ENCODE results near the gene STT3B. TPM values are rescaled to one million over a fixed set of nuclear protein-coding genes. Genes with fewer than 3 reads are reported as not detected.

Gene STT3B
- total RNA-seq, 1 experiment from 2014 or later, result 149 TPM

DNA sequence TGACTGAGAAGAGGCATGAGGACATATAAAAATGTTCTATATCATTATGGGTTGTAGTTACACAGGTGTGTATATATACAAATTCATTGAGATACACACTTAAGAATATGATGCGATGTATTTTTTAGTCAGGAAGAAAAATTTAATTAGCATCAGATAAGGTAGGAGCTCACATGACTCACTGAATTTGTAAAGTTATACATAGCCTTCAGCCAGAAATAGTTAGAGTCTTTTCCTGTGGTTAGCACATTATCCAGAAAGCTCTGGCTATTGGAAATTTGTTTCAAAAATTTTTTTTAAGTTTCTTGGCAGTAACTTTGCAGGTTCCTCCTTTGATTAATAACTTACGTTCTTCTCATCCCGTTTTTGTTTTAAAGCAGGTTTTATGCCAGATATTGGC lies 88.6 kb downstream of the STT3B start:
- BruUV-seq (replicated peaks), result no TSS peak
- peaks cover 51% of the 10 kb centered on the region for H3K36me3 ChIP-seq (ENCODE audit: low read depth, low read length)
- H3K9me2 ChIP-seq (replicated peaks; ENCODE audit: low read length), result no peaks in the 10 kb centered on the region
- H3K79me2 ChIP-seq (ENCODE audit: low read length), result no peaks in the 10 kb centered on the region
- no peaks in the 10 kb centered on the region for H4K20me1 ChIP-seq (ENCODE audit: low read length)
- no peaks in the 10 kb centered on the region for H3K4me1 ChIP-seq (ENCODE audit: insufficient read depth, low read length)
- H3K9me3 ChIP-seq (ENCODE audit: low read length), result no peaks in the 10 kb centered on the region
- DNase-seq, result peak; percentile 10
- ChIA-PET POLR2A (ENCODE audit: unreplicated experiment) (no interaction called here), CTCF (no interaction called here)
- no peak overlapping the region for H3K9ac ChIP-seq (ENCODE audit: low read length)
- TF ChIP-seq, protein P1, sequence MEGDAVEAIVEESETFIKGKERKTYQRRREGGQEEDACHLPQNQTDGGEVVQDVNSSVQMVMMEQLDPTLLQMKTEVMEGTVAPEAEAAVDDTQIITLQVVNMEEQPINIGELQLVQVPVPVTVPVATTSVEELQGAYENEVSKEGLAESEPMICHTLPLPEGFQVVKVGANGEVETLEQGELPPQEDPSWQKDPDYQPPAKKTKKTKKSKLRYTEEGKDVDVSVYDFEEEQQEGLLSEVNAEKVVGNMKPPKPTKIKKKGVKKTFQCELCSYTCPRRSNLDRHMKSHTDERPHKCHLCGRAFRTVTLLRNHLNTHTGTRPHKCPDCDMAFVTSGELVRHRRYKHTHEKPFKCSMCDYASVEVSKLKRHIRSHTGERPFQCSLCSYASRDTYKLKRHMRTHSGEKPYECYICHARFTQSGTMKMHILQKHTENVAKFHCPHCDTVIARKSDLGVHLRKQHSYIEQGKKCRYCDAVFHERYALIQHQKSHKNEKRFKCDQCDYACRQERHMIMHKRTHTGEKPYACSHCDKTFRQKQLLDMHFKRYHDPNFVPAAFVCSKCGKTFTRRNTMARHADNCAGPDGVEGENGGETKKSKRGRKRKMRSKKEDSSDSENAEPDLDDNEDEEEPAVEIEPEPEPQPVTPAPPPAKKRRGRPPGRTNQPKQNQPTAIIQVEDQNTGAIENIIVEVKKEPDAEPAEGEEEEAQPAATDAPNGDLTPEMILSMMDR (conservative IDR thresholded peaks at IDR 0.05; ENCODE audit: low read depth, low read length), result no peak
- TF ChIP-seq EZH2phosphoT487 (IDR thresholded peaks at IDR 0.05; ENCODE audit: borderline replicate concordance, low read length) (no peak), EZH2 (IDR thresholded peaks at IDR 0.05; ENCODE audit: low read length, unreplicated experiment) (no peak)
- H2AFZ ChIP-seq (ENCODE audit: low read length), result no peak overlapping the region
- H3F3A ChIP-seq (ENCODE audit: low read length, unreplicated experiment), result peaks cover 4% of the 10 kb centered on the region
- peak; percentile 79 for ATAC-seq
- intact Hi-C loops (cut with micrococcal nuclease), result loop anchor here (2.0 kb wide), 1 partner anchor 13 kb away; no protein-coding TSS in a partner anchor
- H3K27me3 ChIP-seq (ENCODE audit: low read length), result no peaks in the 10 kb centered on the region
- H3K4me2 ChIP-seq (ENCODE audit: low read length), result no peak overlapping the region
- no peak overlapping the region for H3K4me3 ChIP-seq (ENCODE audit: low read length)
- no peak overlapping the region for H3K27ac ChIP-seq (ENCODE audit: low read length)

DNA sequence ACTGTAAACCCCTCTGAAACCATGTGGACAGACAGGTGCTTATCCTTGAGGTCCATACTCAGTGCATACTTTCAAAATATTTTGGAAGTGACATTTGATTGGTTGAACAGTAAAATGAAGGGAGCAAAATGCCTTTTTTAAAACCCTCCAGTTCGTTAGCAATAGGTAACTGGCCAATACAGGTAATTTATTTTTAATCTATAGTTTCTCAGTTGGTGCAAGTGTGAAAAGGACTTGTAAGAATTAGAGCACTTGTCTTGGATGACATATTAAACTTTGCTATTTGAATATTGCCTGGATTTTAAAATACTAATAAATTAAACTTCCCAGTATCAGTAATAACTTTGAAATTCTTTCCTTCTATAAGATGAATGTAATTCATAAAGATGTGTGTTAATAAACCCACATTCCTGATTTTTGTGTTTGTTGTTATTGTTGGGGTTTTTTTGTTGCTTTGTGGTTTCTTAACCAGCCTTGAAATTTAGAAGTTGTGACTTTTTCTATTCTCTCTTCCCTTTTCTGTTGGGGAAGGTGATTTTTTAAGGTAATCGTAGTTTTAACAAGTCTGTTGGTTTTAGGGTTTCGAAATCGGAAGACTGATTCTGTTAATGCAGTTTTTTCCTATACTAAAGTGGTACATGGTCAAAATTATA lies 90.0 kb downstream of the STT3B start:
- H2AFZ ChIP-seq (ENCODE audit: low read length), result no peak overlapping the region
- POLR2A ChIA-PET (ENCODE audit: unreplicated experiment), result no interaction called here
- no peaks in the 10 kb centered on the region for H3K27me3 ChIP-seq (ENCODE audit: low read length)
- H3K27ac ChIP-seq (ENCODE audit: low read length), result no peak overlapping the region
- no peak for ATAC-seq
- CTCF ChIA-PET, result no interaction called here
- no peaks in the 10 kb centered on the region for H3K79me2 ChIP-seq (ENCODE audit: low read length)
- H3F3A ChIP-seq (ENCODE audit: low read length, unreplicated experiment), result peaks cover 4% of the 10 kb centered on the region
- intact Hi-C loops (cut with micrococcal nuclease), result no loop called here
- peaks cover 51% of the 10 kb centered on the region for H3K36me3 ChIP-seq (ENCODE audit: low read depth, low read length)
- no peak for DNase-seq
- H3K9me3 ChIP-seq (ENCODE audit: low read length), result no peaks in the 10 kb centered on the region
- no peaks in the 10 kb centered on the region for H3K4me1 ChIP-seq (ENCODE audit: insufficient read depth, low read length)
- H3K9ac ChIP-seq (ENCODE audit: low read length), result no peak overlapping the region
- BruUV-seq (replicated peaks), result no TSS peak
- H3K4me3 ChIP-seq (ENCODE audit: low read length), result no peak overlapping the region
- H4K20me1 ChIP-seq (ENCODE audit: low read length), result no peaks in the 10 kb centered on the region
- TF ChIP-seq EZH2phosphoT487 (IDR thresholded peaks at IDR 0.05; ENCODE audit: borderline replicate concordance, low read length), result no peak
- H3K4me2 ChIP-seq (ENCODE audit: low read length), result no peak overlapping the region
- no peaks in the 10 kb centered on the region for H3K9me2 ChIP-seq (replicated peaks; ENCODE audit: low read length)

DNA sequence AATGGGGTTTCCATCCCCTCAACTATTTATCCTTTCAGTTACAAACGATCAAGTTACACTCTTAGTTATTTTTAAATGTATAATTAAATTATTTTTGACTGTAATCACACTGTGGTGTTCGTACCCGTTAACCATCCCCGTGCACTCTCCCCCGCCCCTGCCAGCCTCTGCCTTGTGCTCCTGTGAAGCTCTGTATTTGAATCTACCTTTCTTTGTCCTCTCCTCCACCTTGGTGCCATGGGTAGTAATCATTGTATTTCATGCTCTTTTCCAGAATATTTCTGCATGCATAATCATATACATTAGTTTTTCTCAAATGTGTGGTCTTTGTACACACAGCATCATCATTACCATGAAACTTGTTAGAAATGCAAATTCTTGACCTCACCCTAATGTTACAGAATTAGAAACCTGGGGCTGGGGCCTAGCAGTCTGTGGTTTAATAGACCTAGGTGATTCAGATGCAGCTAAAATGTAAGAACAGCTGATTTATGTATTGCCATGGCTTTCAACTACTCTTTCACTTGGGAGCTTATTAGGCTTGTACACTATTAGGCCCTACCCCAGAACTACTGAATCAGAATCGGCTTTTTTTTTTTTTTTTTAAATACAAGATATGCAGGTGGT lies 91.5 kb downstream of the STT3B start:
- DNase-seq (no peak), ATAC-seq (no peak)
- H3K9me2 ChIP-seq (replicated peaks; ENCODE audit: low read length), result no peaks in the 10 kb centered on the region
- no TSS peak for BruUV-seq (replicated peaks)
- H3K9ac ChIP-seq (ENCODE audit: low read length), result no peak overlapping the region
- no peak overlapping the region for H3K27ac ChIP-seq (ENCODE audit: low read length)
- ChIA-PET CTCF (interaction anchor here (0.6 kb wide), 1 partner anchor 520 kb away, joined by 3 read pairs; no protein-coding TSS in a partner anchor), POLR2A (ENCODE audit: unreplicated experiment) (no interaction called here)
- no peaks in the 10 kb centered on the region for H3K27me3 ChIP-seq (ENCODE audit: low read length)
- H3K36me3 ChIP-seq (ENCODE audit: low read depth, low read length), result peaks cover 52% of the 10 kb centered on the region
- intact Hi-C loops (cut with micrococcal nuclease), result no loop called here
- TF ChIP-seq EZH2 (IDR thresholded peaks at IDR 0.05; ENCODE audit: low read length, unreplicated experiment) (no peak), EZH2phosphoT487 (IDR thresholded peaks at IDR 0.05; ENCODE audit: borderline replicate concordance, low read length) (no peak)
- TF ChIP-seq, protein P1 (conservative IDR thresholded peaks at IDR 0.05; ENCODE audit: low read depth, low read length), result no peak
- H3F3A ChIP-seq (ENCODE audit: low read length, unreplicated experiment), result peaks cover 4% of the 10 kb centered on the region
- no peak overlapping the region for H2AFZ ChIP-seq (ENCODE audit: low read length)
- H3K4me1 ChIP-seq (ENCODE audit: insufficient read depth, low read length), result no peaks in the 10 kb centered on the region
- H4K20me1 ChIP-seq (ENCODE audit: low read length), result no peaks in the 10 kb centered on the region
- H3K4me3 ChIP-seq (ENCODE audit: low read length), result no peak overlapping the region
- H3K79me2 ChIP-seq (ENCODE audit: low read length), result no peaks in the 10 kb centered on the region
- no peaks in the 10 kb centered on the region for H3K9me3 ChIP-seq (ENCODE audit: low read length)
- no peak overlapping the region for H3K4me2 ChIP-seq (ENCODE audit: low read length)
